Measurements from ENCODE around the gene C16orf95.

DNA sequence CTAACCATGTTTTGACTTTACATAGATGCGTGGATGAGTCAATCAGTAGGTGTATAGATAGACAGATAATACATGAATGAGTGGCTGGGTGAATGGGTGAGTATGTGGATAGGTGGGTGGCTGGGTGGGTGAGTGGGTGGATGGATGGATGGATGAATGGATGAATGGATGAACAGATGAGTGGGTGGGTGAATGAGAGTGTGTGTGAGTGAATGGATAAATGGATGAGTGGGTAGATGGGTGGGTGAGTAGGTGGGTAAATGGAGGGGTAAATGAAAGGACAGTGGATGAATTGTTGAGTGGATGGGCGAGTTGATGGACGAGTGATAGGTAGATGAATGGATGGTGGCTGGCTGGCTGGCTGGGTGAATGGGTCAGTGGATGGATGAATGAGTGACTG is 23.2 kb downstream of the C16orf95 start:
- TF ChIP-seq, protein P1, sequence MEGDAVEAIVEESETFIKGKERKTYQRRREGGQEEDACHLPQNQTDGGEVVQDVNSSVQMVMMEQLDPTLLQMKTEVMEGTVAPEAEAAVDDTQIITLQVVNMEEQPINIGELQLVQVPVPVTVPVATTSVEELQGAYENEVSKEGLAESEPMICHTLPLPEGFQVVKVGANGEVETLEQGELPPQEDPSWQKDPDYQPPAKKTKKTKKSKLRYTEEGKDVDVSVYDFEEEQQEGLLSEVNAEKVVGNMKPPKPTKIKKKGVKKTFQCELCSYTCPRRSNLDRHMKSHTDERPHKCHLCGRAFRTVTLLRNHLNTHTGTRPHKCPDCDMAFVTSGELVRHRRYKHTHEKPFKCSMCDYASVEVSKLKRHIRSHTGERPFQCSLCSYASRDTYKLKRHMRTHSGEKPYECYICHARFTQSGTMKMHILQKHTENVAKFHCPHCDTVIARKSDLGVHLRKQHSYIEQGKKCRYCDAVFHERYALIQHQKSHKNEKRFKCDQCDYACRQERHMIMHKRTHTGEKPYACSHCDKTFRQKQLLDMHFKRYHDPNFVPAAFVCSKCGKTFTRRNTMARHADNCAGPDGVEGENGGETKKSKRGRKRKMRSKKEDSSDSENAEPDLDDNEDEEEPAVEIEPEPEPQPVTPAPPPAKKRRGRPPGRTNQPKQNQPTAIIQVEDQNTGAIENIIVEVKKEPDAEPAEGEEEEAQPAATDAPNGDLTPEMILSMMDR (IDR thresholded peaks at IDR 0.05; ENCODE audit: low read depth, low read length, missing input control): no peak
- TF ChIP-seq RAD21 (IDR thresholded peaks at IDR 0.05) (no peak), YY1 (IDR thresholded peaks at IDR 0.05) (no peak), TAF1 (conservative IDR thresholded peaks at IDR 0.05) (no peak), SP1 (IDR thresholded peaks at IDR 0.05) (no peak)
- TF ChIP-seq, protein P2, sequence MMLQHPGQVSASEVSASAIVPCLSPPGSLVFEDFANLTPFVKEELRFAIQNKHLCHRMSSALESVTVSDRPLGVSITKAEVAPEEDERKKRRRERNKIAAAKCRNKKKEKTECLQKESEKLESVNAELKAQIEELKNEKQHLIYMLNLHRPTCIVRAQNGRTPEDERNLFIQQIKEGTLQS (IDR thresholded peaks at IDR 0.05): no peak
- TF ChIP-seq, protein P3, sequence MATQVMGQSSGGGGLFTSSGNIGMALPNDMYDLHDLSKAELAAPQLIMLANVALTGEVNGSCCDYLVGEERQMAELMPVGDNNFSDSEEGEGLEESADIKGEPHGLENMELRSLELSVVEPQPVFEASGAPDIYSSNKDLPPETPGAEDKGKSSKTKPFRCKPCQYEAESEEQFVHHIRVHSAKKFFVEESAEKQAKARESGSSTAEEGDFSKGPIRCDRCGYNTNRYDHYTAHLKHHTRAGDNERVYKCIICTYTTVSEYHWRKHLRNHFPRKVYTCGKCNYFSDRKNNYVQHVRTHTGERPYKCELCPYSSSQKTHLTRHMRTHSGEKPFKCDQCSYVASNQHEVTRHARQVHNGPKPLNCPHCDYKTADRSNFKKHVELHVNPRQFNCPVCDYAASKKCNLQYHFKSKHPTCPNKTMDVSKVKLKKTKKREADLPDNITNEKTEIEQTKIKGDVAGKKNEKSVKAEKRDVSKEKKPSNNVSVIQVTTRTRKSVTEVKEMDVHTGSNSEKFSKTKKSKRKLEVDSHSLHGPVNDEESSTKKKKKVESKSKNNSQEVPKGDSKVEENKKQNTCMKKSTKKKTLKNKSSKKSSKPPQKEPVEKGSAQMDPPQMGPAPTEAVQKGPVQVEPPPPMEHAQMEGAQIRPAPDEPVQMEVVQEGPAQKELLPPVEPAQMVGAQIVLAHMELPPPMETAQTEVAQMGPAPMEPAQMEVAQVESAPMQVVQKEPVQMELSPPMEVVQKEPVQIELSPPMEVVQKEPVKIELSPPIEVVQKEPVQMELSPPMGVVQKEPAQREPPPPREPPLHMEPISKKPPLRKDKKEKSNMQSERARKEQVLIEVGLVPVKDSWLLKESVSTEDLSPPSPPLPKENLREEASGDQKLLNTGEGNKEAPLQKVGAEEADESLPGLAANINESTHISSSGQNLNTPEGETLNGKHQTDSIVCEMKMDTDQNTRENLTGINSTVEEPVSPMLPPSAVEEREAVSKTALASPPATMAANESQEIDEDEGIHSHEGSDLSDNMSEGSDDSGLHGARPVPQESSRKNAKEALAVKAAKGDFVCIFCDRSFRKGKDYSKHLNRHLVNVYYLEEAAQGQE (IDR thresholded peaks at IDR 0.05): no peak

Measured in liver (tissue), 3 donors.